GM12865 (cell line): ENCODE measurements around the gene RC3H1.
A peak's percentile ranks its signal among the peaks of the same experiment; 100 is the strongest.
"Not testable (repeated sequence)": the region's sequence is repeated elsewhere in the genome, so short reads cannot be mapped to it uniquely, and the experiment has no call there.

Experiments
- DNase-seq: peaks from one replicate; pipeline ENCODE4 v3.0.0; 2010; ENCODE audit warnings: low read depth
- H3K4me3 ChIP-seq: 2 replicates; pipeline ENCODE4 v1.5.1; 2011; ENCODE audit warnings: mild to moderate bottlenecking, low read depth, low read length, control low read depth
- TF ChIP-seq, protein P1 (sequence below): IDR thresholded peaks from 2 replicates; pipeline ENCODE4 v1.5.1; 2011; ENCODE audit warnings: low read length, control low read depth, low read depth, inconsistent platforms; ENCODE audit not compliant: insufficient read depth; ENCODE audit errors: missing control alignments

RC3H1 gene

GRCh38 chr1:174022080-174022975 is at the start of gene RC3H1:
Gene RC3H1, minus strand, starts transcription at chr1:174022357. Its CDS starts 29,372 bp downstream, at chr1:173992985.
- DNase-seq = peak; percentile 93
- TF ChIP-seq, protein P1, sequence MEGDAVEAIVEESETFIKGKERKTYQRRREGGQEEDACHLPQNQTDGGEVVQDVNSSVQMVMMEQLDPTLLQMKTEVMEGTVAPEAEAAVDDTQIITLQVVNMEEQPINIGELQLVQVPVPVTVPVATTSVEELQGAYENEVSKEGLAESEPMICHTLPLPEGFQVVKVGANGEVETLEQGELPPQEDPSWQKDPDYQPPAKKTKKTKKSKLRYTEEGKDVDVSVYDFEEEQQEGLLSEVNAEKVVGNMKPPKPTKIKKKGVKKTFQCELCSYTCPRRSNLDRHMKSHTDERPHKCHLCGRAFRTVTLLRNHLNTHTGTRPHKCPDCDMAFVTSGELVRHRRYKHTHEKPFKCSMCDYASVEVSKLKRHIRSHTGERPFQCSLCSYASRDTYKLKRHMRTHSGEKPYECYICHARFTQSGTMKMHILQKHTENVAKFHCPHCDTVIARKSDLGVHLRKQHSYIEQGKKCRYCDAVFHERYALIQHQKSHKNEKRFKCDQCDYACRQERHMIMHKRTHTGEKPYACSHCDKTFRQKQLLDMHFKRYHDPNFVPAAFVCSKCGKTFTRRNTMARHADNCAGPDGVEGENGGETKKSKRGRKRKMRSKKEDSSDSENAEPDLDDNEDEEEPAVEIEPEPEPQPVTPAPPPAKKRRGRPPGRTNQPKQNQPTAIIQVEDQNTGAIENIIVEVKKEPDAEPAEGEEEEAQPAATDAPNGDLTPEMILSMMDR = no peak
- peak within 1 kb of the TSS; percentile 88 for H3K4me3 ChIP-seq

GRCh38 chr1:174070614-174071013 is 48.5 kb upstream of the RC3H1 start:
- TF ChIP-seq, protein P1 = no peak
- H3K4me3 ChIP-seq = no peak overlapping the region
- no peak for DNase-seq

GRCh38 chr1:174068000-174068399 is 45.8 kb upstream of the RC3H1 start:
- no peak overlapping the region for H3K4me3 ChIP-seq
- TF ChIP-seq, protein P1 = no peak
- peak; percentile 6 for DNase-seq

- H3K4me3 ChIP-seq = no peak overlapping the region
- DNase-seq = no peak
- TF ChIP-seq, protein P1 = no peak
These were observed 37.9 kb upstream of the RC3H1 start for GRCh38 chr1:174060090-174060489.

DNA sequence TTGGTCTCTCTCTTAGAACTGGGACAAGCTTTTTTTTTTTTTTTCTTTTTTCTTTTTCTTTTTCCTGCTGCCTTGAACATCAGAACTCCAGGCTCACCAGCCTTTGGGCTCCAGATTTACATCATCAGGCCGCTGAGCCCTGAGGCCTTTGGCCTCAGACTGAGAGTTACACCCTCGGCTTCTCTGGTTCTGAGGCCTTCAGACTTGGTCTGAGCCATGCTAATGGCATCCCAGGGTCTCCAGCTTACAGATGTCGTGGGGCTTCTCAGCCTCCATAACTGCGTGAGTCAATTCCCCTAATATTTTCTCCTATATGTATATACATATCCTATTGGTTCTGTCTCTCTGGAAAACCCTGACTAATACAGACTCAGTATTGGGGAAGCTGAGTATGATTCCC is 36.5 kb upstream of the RC3H1 start:
- TF ChIP-seq, protein P1 = no peak
- DNase-seq = no peak

DNA sequence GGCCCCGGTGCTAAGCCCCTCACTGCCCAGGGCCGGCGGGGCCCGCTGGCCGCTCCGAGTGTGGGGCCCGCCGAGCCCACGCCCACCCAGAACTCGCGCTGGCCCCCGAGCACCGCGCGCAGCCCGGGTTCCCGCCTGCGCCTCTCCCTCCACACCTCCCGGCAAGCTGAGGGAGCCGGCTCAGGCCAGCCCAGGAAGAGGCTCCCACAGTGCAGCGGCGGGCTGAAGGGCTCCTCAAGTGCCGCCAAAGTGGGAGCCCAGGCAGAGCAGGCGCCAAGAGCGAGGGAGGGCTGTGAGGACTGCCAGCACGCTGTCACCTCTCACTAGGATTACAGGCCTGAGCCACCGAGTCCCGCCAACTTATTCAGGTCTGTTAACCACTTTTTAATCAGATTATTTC is 34.5 kb upstream of the RC3H1 start:
- not testable (repeated sequence) for DNase-seq, H3K4me3 ChIP-seq

More for the DNA sequence above, 36.5 kb upstream of the RC3H1 start:
- no peak overlapping the region for H3K4me3 ChIP-seq

GRCh38 chr1:174055797-174056196 is 33.6 kb upstream of the RC3H1 start:
- not testable (repeated sequence) for H3K4me3 ChIP-seq, DNase-seq

DNA sequence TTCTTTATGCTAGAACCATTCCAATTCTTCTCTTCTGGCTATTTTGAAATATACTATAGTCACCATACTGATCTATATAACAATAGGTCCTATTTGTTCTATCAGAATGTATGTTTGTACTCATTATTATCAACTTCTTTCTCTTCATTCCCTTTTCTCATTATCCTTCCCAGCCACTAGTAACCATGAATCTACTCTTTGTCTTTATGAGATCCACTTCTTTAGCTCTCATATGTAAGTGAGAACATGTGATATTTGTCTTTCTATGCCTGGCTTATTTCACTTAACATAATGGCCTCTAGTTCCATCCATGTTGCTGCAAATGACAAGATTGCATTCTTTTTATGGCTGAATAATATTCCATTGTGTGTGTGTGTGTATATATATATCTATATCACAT is 31.7 kb upstream of the RC3H1 start:
- TF ChIP-seq, protein P1 = no peak
- DNase-seq = no peak
- no peak overlapping the region for H3K4me3 ChIP-seq
